CD14-positive monocyte (primary cell): ENCODE data around the gene KNTC1. TPM values are rescaled to one million over a fixed set of nuclear protein-coding genes. Genes with fewer than 3 reads are reported as not detected.

Experiments
- DNase-seq, 3 donors: peaks; one replicate each; pipeline ENCODE4 v3.0.0-alpha.2; 2011 to 2022
- H2AFZ ChIP-seq: 2 replicates; pipeline ENCODE4 v1.6.0; 2012; ENCODE audit warnings: mild to moderate bottlenecking, low read depth, low read length, inconsistent platforms; ENCODE audit not compliant: insufficient read depth, poor library complexity, severe bottlenecking
- H3K27ac ChIP-seq, 2 donors: 1 replicate in 1 of 2; 2 replicates in 1 of 2; pipeline ENCODE4 v1.5.1; 2012 to 2013; ENCODE audit warnings: low read length in 2 of 2, control low read depth in 1 of 2, inconsistent platforms in 1 of 2, low read depth in 1 of 2, mild to moderate bottlenecking in 1 of 2
- H3K27me3 ChIP-seq, 2 donors: one replicate each; pipeline versions ENCODE4 v1.6.0 to v1.6.1; 2011 to 2013; ENCODE audit warnings: low read length in 2 of 2; ENCODE audit not compliant: control insufficient read depth in 2 of 2, insufficient read depth in 2 of 2
- H3K36me3 ChIP-seq, 2 donors: replicated peaks in 1 of 2; 1 replicate in 1 of 2; 2 replicates in 1 of 2; pipeline versions ENCODE4 v1.5.1 to v1.6.1; 2012 to 2013; ENCODE audit warnings: low read length in 2 of 2, control low read depth in 1 of 2, inconsistent platforms in 1 of 2, mild to moderate bottlenecking in 1 of 2; ENCODE audit not compliant: insufficient read depth in 2 of 2, control insufficient read depth in 1 of 2
- H3K4me1 ChIP-seq, 2 donors: 1 replicate in 1 of 2; 2 replicates in 1 of 2; pipeline versions ENCODE4 v1.5.1 to v1.6.1; 2012 to 2013; ENCODE audit warnings: low read length in 2 of 2, control low read depth in 1 of 2, inconsistent platforms in 1 of 2, mild to moderate bottlenecking in 1 of 2, moderate library complexity in 1 of 2; ENCODE audit not compliant: insufficient read depth in 2 of 2, control insufficient read depth in 1 of 2
- H3K4me2 ChIP-seq: replicated peaks from 2 replicates; pipeline ENCODE3; 2012; ENCODE audit warnings: low read length, moderate library complexity, mild to moderate bottlenecking; ENCODE audit not compliant: poor library complexity, severe bottlenecking; ENCODE audit errors: extremely low read depth
- H3K4me3 ChIP-seq, 3 experiments: fragments of 200-600 bp in 1 of 3; sonication (generic) in 1 of 3; replicated peaks in 1 of 3; 1 replicate in 2 of 3; 2 replicates in 1 of 3; pipeline ENCODE4 v1.5.1; 2011 to 2013; ENCODE audit warnings: low read length in 3 of 3, mild to moderate bottlenecking in 3 of 3, control low read depth in 2 of 3, low read depth in 2 of 3, inconsistent platforms in 1 of 3, moderate library complexity in 1 of 3
- H3K79me2 ChIP-seq: 2 replicates; pipeline ENCODE4 v1.6.0; 2012; ENCODE audit warnings: mild to moderate bottlenecking, control low read depth, inconsistent platforms, low read length, moderate library complexity; ENCODE audit not compliant: insufficient read depth
- H3K9ac ChIP-seq: 2 replicates; pipeline ENCODE4 v1.6.0; 2017; ENCODE audit warnings: low read length, mild to moderate bottlenecking; ENCODE audit not compliant: insufficient read depth, poor library complexity, severe bottlenecking
- H3K9me3 ChIP-seq, 2 donors: replicated peaks in 1 of 2; 1 replicate in 1 of 2; 2 replicates in 1 of 2; pipeline versions ENCODE4 v1.5.1 to v1.6.1; 2012 to 2013; ENCODE audit warnings: low read length in 2 of 2, control low read depth in 1 of 2; ENCODE audit not compliant: control insufficient read depth in 1 of 2, insufficient read depth in 1 of 2
- H4K20me1 ChIP-seq: 2 replicates; pipeline ENCODE4 v1.6.0; 2012; ENCODE audit warnings: mild to moderate bottlenecking, low read length, control low read depth, moderate library complexity; ENCODE audit not compliant: insufficient read depth
- H3K27ac Mint-ChIP-seq, 7 donors: one replicate each; pipeline ENCODE4 v1.8.0; 2020; ENCODE audit warnings: mild to moderate bottlenecking in 7 of 7, mixed read lengths in 7 of 7, moderate library complexity in 6 of 7, inconsistent platforms in 2 of 7
- H3K27me3 Mint-ChIP-seq, 3 donors: one replicate each; pipeline ENCODE4 v1.8.0; 2021 to 2022; ENCODE audit warnings: low read depth in 3 of 3, mild to moderate bottlenecking in 3 of 3, mixed read lengths in 3 of 3, moderate library complexity in 3 of 3, inconsistent platforms in 1 of 3
- H3K36me3 Mint-ChIP-seq, 2 donors: one replicate each; pipeline ENCODE4 v1.8.0; 2020; ENCODE audit warnings: mixed read lengths in 2 of 2, inconsistent platforms in 1 of 2, mild to moderate bottlenecking in 1 of 2
- H3K4me1 Mint-ChIP-seq: one replicate; pipeline ENCODE4 v1.8.0; 2020; ENCODE audit warnings: mild to moderate bottlenecking, mixed read lengths
- H3K4me3 Mint-ChIP-seq, 2 donors: one replicate each; pipeline ENCODE4 v1.8.0; 2020; ENCODE audit warnings: mild to moderate bottlenecking in 2 of 2, mixed read lengths in 2 of 2, moderate library complexity in 1 of 2
- H3K9me3 Mint-ChIP-seq, 7 donors: one replicate each; pipeline ENCODE4 v1.8.0; 2020 to 2022; ENCODE audit warnings: mixed read lengths in 7 of 7, mild to moderate bottlenecking in 6 of 7, moderate library complexity in 6 of 7, inconsistent platforms in 2 of 7
- CTCF ChIP-seq: fragments of 200-600 bp; IDR thresholded peaks from one replicate; pipeline ENCODE4 v1.8.0; 2022; ENCODE audit warnings: antibody characterized with exemption, mild to moderate bottlenecking
- WGBS: methylation state at CpG from one replicate; pipeline ENCODE4 v1.1.5; 2013; ENCODE audit warnings: missing lambda C conversion rate; ENCODE audit not compliant: insufficient coverage; 5-methylcytosine and 5-hydroxymethylcytosine counted together
- intact Hi-C, 2 donors: fragments of 100-400 bp; cut with micrococcal nuclease; formaldehyde crosslinking; loops; one replicate each; pipeline versions ENCODE4 v1.15.0 to v1.15.1; 2023
- polyA plus RNA-seq, 3 donors: library from polyadenylated mRNA; depleted of rRNA in 1 of 3; unstranded in 2 of 3; stranded (reverse) in 1 of 3; fragments of 300-500 nt in 2 of 3; fragments of >200 nt in 1 of 3; fragmentation: Illumina TruSeq in 2 of 3; gene quantifications; 1 replicate in 2 of 3; 2 replicates in 1 of 3; pipeline ENCODE4 v1.2.3, GENCODE V29; 2012 to 2021

Gene KNTC1
- polyA plus RNA-seq, 3 donors = 0.65 to 10.3 (median 0.81) TPM

GRCh38 chr12:122518908-122519307 is 8.1 kb upstream of the KNTC1 start:
- Histone ChIP-seq H3K9me3 (no peaks in the 10 kb centered on the region), H3K27me3 (no peaks in the 10 kb centered on the region), H2AFZ (no peak overlapping the region), H4K20me1 (peaks cover 100% of the 10 kb centered on the region), H3K4me2 (no peak overlapping the region), H3K79me2 (peaks cover 96% of the 10 kb centered on the region), H3K36me3 (peaks cover 83 to 95% of the 10 kb centered on the region in 2 donors), H3K9ac (no peak overlapping the region), H3K27ac (no peak overlapping the region), H3K4me1 (peaks cover 11% of the 10 kb centered on the region in 2 donors), H3K4me3 (no peak overlapping the region)
- no CpG with 5 or more reads among the region's 1 CpG for WGBS
- no peak for DNase-seq
- Mint-ChIP-seq H3K27me3 (no peaks in the 10 kb centered on the region), H3K4me1 (peaks cover 12% of the 10 kb centered on the region), H3K9me3 (no peaks in the 10 kb centered on the region), H3K36me3 (peaks cover 78 to 84% of the 10 kb centered on the region in 2 donors), H3K27ac (peak overlapping the region in 1 of 7 donors; percentile 14), H3K4me3 (no peak overlapping the region)
- TF ChIP-seq CTCF = no peak
- intact Hi-C loops = no loop called here

GRCh38 chr12:122519418-122519817 is 7.6 kb upstream of the KNTC1 start:
- Histone ChIP-seq H4K20me1 (peaks cover 100% of the 10 kb centered on the region), H3K9ac (no peak overlapping the region), H3K36me3 (peaks cover 81 to 90% of the 10 kb centered on the region in 2 donors), H3K4me1 (peaks cover 16% of the 10 kb centered on the region in 2 donors), H3K4me2 (no peak overlapping the region), H3K4me3 (no peak overlapping the region), H2AFZ (no peak overlapping the region), H3K27me3 (no peaks in the 10 kb centered on the region), H3K27ac (no peak overlapping the region), H3K79me2 (peaks cover 98% of the 10 kb centered on the region), H3K9me3 (no peaks in the 10 kb centered on the region)
- H3K9me3 Mint-ChIP-seq = no peaks in the 10 kb centered on the region
- intact Hi-C loops = no loop called here
- peaks cover 75 to 79% of the 10 kb centered on the region in 2 donors for H3K36me3 Mint-ChIP-seq
- H3K27ac Mint-ChIP-seq = no peak overlapping the region
- DNase-seq = no peak
- no peak overlapping the region for H3K4me3 Mint-ChIP-seq
- peaks cover 17% of the 10 kb centered on the region for H3K4me1 Mint-ChIP-seq
- TF ChIP-seq CTCF = no peak
- no CpG with 5 or more reads among the region's 1 CpG for WGBS
- H3K27me3 Mint-ChIP-seq = no peaks in the 10 kb centered on the region
